Measurements from ENCODE around the gene GALNTL6. TPM values are rescaled to one million over a fixed set of nuclear protein-coding genes. Genes with fewer than 3 reads are reported as not detected.

GALNTL6 gene
- total and polyA plus RNA-seq, 2 experiments from 2014 or later = 0.38 to 0.40 TPM

DNA sequence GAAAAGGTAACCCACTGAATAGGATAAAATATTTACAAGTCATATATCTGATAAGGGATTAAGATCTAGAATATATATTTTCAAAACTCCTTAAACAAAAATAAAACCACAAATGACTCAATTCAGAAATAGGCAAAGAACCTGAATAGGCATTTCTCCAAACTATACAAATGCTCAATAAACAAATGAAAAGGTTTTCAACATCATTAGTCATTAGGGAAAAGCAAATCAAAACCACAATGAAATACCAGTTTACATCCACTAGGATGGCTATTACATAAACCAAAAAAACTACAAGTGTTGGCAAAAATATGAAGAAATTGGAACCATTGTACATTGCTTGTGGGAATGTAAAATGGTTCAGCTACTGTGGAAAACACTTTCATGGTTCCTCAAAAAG lies 1188.4 kb downstream of the GALNTL6 start (continued):
- TF ChIP-seq, protein P1, sequence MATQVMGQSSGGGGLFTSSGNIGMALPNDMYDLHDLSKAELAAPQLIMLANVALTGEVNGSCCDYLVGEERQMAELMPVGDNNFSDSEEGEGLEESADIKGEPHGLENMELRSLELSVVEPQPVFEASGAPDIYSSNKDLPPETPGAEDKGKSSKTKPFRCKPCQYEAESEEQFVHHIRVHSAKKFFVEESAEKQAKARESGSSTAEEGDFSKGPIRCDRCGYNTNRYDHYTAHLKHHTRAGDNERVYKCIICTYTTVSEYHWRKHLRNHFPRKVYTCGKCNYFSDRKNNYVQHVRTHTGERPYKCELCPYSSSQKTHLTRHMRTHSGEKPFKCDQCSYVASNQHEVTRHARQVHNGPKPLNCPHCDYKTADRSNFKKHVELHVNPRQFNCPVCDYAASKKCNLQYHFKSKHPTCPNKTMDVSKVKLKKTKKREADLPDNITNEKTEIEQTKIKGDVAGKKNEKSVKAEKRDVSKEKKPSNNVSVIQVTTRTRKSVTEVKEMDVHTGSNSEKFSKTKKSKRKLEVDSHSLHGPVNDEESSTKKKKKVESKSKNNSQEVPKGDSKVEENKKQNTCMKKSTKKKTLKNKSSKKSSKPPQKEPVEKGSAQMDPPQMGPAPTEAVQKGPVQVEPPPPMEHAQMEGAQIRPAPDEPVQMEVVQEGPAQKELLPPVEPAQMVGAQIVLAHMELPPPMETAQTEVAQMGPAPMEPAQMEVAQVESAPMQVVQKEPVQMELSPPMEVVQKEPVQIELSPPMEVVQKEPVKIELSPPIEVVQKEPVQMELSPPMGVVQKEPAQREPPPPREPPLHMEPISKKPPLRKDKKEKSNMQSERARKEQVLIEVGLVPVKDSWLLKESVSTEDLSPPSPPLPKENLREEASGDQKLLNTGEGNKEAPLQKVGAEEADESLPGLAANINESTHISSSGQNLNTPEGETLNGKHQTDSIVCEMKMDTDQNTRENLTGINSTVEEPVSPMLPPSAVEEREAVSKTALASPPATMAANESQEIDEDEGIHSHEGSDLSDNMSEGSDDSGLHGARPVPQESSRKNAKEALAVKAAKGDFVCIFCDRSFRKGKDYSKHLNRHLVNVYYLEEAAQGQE (IDR thresholded peaks at IDR 0.05; ENCODE audit: unreplicated experiment) = no peak
- no peak for TF ChIP-seq STAT1 (IDR thresholded peaks at IDR 0.05; ENCODE audit: unreplicated experiment)
- no peak for TF ChIP-seq EZH2 (IDR thresholded peaks at IDR 0.05; ENCODE audit: low read depth, unreplicated experiment)
- no peak for TF ChIP-seq ZNF114 (CRISPR knock-in tag; IDR thresholded peaks at IDR 0.05)
- no peak for TF ChIP-seq CREB1 (CRISPR knock-in tag; IDR thresholded peaks at IDR 0.05; ENCODE audit: low read depth)

DNA sequence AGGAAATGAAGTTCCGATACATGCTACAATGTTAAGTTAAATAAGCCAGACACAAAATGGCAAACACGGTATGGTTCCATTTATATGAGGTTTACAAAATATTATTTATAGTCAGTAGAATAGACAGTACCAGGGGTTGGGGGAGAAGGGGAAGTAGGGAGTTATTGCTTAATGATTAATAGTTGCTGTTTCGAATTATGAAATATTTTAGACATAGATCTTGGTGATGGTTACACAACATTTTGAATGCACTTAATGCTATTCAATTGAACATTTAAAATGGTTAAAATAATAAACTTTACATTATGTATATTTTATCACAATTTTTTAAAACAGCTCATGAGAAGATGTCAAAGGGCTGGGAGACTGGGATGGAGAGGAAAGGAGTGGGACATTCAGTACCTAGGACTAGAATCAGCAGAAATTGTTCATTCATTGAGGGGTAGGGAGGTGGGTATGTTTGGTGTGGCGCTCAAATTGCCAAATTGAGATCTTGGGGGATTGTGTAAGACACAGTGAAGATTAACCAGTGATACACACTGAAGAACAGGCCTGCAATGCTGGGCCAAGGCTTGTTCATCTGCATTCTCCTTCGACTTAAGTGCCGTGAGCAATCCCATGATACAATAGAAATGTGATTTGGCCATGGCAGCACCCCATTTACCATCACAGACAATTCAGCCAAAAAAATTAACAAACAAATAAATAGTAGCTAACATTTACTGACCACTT lies 1189.8 kb downstream of the GALNTL6 start:
- Histone ChIP-seq H4K20me1 (replicated peaks; ENCODE audit: insufficient read depth) (no peaks in the 10 kb centered on the region), H3K27ac (ENCODE audit: low read depth) (no peak overlapping the region), H2AFZ (no peak overlapping the region), H3K4me3 (no peak overlapping the region), H3K4me2 (no peak overlapping the region), H3K4me1 (ENCODE audit: insufficient read depth) (no peaks in the 10 kb centered on the region), H3F3A (replicated peaks; ENCODE audit: low read depth) (no peaks in the 10 kb centered on the region), H3K79me2 (replicated peaks; ENCODE audit: insufficient read depth) (no peaks in the 10 kb centered on the region), H3K9me2 (ENCODE audit: insufficient read depth) (no peaks in the 10 kb centered on the region), H3K27me3 (ENCODE audit: insufficient read depth) (no peaks in the 10 kb centered on the region), H3K36me3 (ENCODE audit: insufficient read depth) (no peaks in the 10 kb centered on the region)
- TF ChIP-seq ZNF114 (CRISPR knock-in tag; IDR thresholded peaks at IDR 0.05) (no peak), EZH2phosphoT487 (IDR thresholded peaks at IDR 0.05; ENCODE audit: unreplicated experiment) (no peak), STAT1 (IDR thresholded peaks at IDR 0.05; ENCODE audit: unreplicated experiment) (no peak)
- TF ChIP-seq, protein P2, sequence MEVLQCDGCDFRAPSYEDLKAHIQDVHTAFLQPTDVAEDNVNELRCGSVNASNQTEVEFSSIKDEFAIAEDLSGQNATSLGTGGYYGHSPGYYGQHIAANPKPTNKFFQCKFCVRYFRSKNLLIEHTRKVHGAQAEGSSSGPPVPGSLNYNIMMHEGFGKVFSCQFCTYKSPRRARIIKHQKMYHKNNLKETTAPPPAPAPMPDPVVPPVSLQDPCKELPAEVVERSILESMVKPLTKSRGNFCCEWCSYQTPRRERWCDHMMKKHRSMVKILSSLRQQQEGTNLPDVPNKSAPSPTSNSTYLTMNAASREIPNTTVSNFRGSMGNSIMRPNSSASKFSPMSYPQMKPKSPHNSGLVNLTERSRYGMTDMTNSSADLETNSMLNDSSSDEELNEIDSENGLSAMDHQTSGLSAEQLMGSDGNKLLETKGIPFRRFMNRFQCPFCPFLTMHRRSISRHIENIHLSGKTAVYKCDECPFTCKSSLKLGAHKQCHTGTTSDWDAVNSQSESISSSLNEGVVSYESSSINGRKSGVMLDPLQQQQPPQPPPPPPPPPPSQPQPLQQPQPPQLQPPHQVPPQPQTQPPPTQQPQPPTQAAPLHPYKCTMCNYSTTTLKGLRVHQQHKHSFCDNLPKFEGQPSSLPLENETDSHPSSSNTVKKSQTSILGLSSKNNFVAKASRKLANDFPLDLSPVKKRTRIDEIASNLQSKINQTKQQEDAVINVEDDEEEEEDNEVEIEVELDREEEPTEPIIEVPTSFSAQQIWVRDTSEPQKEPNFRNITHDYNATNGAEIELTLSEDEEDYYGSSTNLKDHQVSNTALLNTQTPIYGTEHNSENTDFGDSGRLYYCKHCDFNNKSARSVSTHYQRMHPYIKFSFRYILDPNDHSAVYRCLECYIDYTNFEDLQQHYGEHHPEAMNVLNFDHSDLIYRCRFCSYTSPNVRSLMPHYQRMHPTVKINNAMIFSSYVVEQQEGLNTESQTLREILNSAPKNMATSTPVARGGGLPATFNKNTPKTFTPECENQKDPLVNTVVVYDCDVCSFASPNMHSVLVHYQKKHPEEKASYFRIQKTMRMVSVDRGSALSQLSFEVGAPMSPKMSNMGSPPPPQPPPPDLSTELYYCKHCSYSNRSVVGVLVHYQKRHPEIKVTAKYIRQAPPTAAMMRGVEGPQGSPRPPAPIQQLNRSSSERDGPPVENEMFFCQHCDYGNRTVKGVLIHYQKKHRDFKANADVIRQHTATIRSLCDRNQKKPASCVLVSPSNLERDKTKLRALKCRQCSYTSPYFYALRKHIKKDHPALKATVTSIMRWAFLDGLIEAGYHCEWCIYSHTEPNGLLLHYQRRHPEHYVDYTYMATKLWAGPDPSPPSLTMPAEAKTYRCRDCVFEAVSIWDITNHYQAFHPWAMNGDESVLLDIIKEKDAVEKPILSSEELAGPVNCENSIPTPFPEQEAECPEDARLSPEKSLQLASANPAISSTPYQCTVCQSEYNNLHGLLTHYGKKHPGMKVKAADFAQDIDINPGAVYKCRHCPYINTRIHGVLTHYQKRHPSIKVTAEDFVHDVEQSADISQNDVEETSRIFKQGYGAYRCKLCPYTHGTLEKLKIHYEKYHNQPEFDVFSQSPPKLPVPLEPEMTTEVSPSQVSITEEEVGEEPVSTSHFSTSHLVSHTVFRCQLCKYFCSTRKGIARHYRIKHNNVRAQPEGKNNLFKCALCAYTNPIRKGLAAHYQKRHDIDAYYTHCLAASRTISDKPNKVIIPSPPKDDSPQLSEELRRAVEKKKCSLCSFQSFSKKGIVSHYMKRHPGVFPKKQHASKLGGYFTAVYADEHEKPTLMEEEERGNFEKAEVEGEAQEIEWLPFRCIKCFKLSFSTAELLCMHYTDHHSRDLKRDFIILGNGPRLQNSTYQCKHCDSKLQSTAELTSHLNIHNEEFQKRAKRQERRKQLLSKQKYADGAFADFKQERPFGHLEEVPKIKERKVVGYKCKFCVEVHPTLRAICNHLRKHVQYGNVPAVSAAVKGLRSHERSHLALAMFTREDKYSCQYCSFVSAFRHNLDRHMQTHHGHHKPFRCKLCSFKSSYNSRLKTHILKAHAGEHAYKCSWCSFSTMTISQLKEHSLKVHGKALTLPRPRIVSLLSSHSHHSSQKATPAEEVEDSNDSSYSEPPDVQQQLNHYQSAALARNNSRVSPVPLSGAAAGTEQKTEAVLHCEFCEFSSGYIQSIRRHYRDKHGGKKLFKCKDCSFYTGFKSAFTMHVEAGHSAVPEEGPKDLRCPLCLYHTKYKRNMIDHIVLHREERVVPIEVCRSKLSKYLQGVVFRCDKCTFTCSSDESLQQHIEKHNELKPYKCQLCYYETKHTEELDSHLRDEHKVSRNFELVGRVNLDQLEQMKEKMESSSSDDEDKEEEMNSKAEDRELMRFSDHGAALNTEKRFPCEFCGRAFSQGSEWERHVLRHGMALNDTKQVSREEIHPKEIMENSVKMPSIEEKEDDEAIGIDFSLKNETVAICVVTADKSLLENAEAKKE (CRISPR knock-in tag; IDR thresholded peaks at IDR 0.05) = no peak
- H3K27me3 Mint-ChIP-seq (ENCODE audit: insufficient read depth, low read depth, poor library complexity) = peaks cover 2% of the 10 kb centered on the region
- peaks cover 8% of the 10 kb centered on the region for H3K4me1 Mint-ChIP-seq
- no peaks in the 10 kb centered on the region for H3K36me3 Mint-ChIP-seq (ENCODE audit: low read depth)
- H3K9me3 Mint-ChIP-seq = no peaks in the 10 kb centered on the region; the same call in 2 of the 3 replicates
- no peak for ATAC-seq
- no peak for DNase-seq (ENCODE audit: low spot score)
- H3K27ac Mint-ChIP-seq = no peak overlapping the region
- no peak overlapping the region for H3K4me3 Mint-ChIP-seq
